ENCODE results near the gene CAMK2D.

The CAMK2D gene

DNA sequence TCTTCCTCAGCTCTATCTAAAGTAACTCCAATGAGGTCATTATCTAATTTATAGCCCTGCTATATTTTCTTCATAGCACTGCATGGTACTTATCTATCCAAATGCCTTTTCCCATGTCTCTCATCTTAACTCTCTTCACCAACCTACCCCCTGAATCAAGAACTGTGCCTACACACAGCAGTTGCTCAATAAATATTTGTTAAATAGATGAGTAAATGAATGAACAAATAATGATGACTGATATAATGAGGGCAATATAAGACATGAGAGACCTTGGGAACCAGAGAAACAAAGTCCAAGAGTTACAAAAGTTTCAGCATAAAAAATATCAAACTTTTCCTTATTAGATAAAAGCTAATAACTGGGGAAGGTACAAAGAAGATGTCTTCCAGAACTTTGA lies 19.6 kb downstream of the CAMK2D start:
- DNase-seq (ENCODE audit: insufficient read length, low spot score), result no peak
- TF ChIP-seq PAX5 (IDR thresholded peaks at IDR 0.05; ENCODE audit: insufficient read depth, low read length, severe bottlenecking) (no peak), TAF1 (IDR thresholded peaks at IDR 0.05; ENCODE audit: low read depth, low read length) (no peak), POU2F2 (IDR thresholded peaks at IDR 0.05; ENCODE audit: low read depth, low read length) (no peak), POLR2A (IDR thresholded peaks at IDR 0.05; ENCODE audit: low read depth, low read length) (no peak), SPI1 (IDR thresholded peaks at IDR 0.05; ENCODE audit: low read depth, low read length) (no peak), POLR2AphosphoS5 (IDR thresholded peaks at IDR 0.05; ENCODE audit: low read depth, low read length) (no peak)
- no peak for FAIRE-seq

DNA sequence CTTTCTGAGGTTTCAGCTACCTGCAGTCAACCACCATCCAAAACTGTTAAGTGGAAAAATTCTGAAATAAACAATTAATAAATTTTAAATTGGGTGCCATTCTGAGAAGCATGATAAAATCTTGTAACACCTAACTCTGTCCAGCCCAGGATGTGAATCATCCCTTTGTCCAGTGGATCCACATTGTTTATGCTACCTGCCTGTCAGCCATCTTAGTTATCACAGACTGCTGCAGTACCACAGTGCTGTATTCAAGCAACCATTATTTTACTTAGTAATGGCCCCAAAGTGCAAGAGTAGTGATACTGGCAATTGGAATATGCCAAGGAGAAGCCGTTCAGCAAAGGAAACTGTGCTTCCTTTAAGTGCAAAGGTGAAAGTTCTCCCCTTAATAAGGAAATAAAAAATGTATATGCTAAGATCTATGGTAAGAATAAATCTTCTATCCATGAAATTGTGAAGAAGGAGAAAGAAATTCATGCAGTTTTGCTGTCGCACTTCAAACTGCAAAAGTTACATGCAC lies 20.6 kb downstream of the CAMK2D start:
- peak; percentile 55 for FAIRE-seq

GRCh38 chr4:113739197-113739596 lies 22.3 kb downstream of the CAMK2D start:
- TF ChIP-seq POLR2AphosphoS5 (IDR thresholded peaks at IDR 0.05; ENCODE audit: low read depth, low read length) (no peak), TAF1 (IDR thresholded peaks at IDR 0.05; ENCODE audit: low read depth, low read length) (no peak), POLR2A (IDR thresholded peaks at IDR 0.05; ENCODE audit: low read depth, low read length) (no peak), SPI1 (IDR thresholded peaks at IDR 0.05; ENCODE audit: low read depth, low read length) (no peak), PAX5 (IDR thresholded peaks at IDR 0.05; ENCODE audit: insufficient read depth, low read length, severe bottlenecking) (no peak), POU2F2 (IDR thresholded peaks at IDR 0.05; ENCODE audit: low read depth, low read length) (no peak)
- DNase-seq (ENCODE audit: insufficient read length, low spot score) (no peak), FAIRE-seq (no peak)

More for the DNA sequence above, 20.6 kb downstream of the CAMK2D start:
- TF ChIP-seq TAF1 (IDR thresholded peaks at IDR 0.05; ENCODE audit: low read depth, low read length) (no peak), POLR2A (IDR thresholded peaks at IDR 0.05; ENCODE audit: low read depth, low read length) (no peak), POLR2AphosphoS5 (IDR thresholded peaks at IDR 0.05; ENCODE audit: low read depth, low read length) (no peak), SPI1 (IDR thresholded peaks at IDR 0.05; ENCODE audit: low read depth, low read length) (no peak), PAX5 (IDR thresholded peaks at IDR 0.05; ENCODE audit: insufficient read depth, low read length, severe bottlenecking) (no peak), POU2F2 (IDR thresholded peaks at IDR 0.05; ENCODE audit: low read depth, low read length) (no peak)
- no peak for DNase-seq (ENCODE audit: insufficient read length, low spot score)

GRCh38 chr4:113738251-113738650 lies 23.3 kb downstream of the CAMK2D start:
- TF ChIP-seq POU2F2 (IDR thresholded peaks at IDR 0.05; ENCODE audit: low read depth, low read length), result no peak
- TF ChIP-seq POLR2A (IDR thresholded peaks at IDR 0.05; ENCODE audit: low read depth, low read length), result no peak
- TF ChIP-seq TAF1 (IDR thresholded peaks at IDR 0.05; ENCODE audit: low read depth, low read length), result no peak
- no peak for TF ChIP-seq POLR2AphosphoS5 (IDR thresholded peaks at IDR 0.05; ENCODE audit: low read depth, low read length)
- no peak for TF ChIP-seq SPI1 (IDR thresholded peaks at IDR 0.05; ENCODE audit: low read depth, low read length)
- no peak for TF ChIP-seq PAX5 (IDR thresholded peaks at IDR 0.05; ENCODE audit: insufficient read depth, low read length, severe bottlenecking)
- FAIRE-seq, result no peak
- DNase-seq (ENCODE audit: insufficient read length, low spot score), result no peak

GRCh38 chr4:113733685-113734084 lies 27.9 kb downstream of the CAMK2D start:
- DNase-seq (ENCODE audit: insufficient read length, low spot score) (no peak), FAIRE-seq (no peak)
- no peak for TF ChIP-seq TAF1 (IDR thresholded peaks at IDR 0.05; ENCODE audit: low read depth, low read length)
- no peak for TF ChIP-seq POU2F2 (IDR thresholded peaks at IDR 0.05; ENCODE audit: low read depth, low read length)
- no peak for TF ChIP-seq PAX5 (IDR thresholded peaks at IDR 0.05; ENCODE audit: insufficient read depth, low read length, severe bottlenecking)
- no peak for TF ChIP-seq POLR2A (IDR thresholded peaks at IDR 0.05; ENCODE audit: low read depth, low read length)
- TF ChIP-seq SPI1 (IDR thresholded peaks at IDR 0.05; ENCODE audit: low read depth, low read length), result no peak

DNA sequence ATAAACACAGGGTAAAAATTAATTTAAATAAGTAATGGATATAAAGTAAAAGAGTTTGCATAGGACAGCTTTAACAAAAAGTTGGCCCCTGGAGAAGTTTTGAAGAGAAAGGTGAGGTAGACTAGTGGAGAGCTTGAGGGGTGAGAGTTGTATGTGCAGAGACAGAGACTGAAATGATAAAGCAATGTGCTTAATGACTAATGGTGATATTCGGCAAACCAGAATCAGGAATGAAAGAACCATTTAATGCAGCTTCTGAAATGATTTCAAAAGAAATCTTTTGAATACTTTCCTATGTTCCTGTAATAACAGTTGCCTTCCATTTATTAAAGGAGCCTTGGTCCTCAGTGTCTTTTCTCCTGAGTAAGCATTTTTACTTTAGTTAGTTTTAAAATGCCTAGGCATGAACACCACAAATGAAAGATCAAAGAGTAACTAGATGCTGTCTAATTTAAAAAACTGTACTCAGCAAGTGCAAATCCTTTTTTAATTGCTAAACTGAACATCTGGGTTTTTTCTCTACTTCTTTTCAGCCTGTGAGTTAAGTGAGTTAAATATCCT lies 28.5 kb downstream of the CAMK2D start:
- TF ChIP-seq POLR2A (IDR thresholded peaks at IDR 0.05; ENCODE audit: low read depth, low read length), result no peak
- TF ChIP-seq SPI1 (IDR thresholded peaks at IDR 0.05; ENCODE audit: low read depth, low read length), result no peak
- no peak for TF ChIP-seq TAF1 (IDR thresholded peaks at IDR 0.05; ENCODE audit: low read depth, low read length)
- TF ChIP-seq PAX5 (IDR thresholded peaks at IDR 0.05; ENCODE audit: insufficient read depth, low read length, severe bottlenecking), result no peak
- TF ChIP-seq POLR2AphosphoS5 (IDR thresholded peaks at IDR 0.05; ENCODE audit: low read depth, low read length), result no peak
- TF ChIP-seq POU2F2 (IDR thresholded peaks at IDR 0.05; ENCODE audit: low read depth, low read length), result no peak
- no peak for FAIRE-seq
- no peak for DNase-seq (ENCODE audit: insufficient read length, low spot score)

DNA sequence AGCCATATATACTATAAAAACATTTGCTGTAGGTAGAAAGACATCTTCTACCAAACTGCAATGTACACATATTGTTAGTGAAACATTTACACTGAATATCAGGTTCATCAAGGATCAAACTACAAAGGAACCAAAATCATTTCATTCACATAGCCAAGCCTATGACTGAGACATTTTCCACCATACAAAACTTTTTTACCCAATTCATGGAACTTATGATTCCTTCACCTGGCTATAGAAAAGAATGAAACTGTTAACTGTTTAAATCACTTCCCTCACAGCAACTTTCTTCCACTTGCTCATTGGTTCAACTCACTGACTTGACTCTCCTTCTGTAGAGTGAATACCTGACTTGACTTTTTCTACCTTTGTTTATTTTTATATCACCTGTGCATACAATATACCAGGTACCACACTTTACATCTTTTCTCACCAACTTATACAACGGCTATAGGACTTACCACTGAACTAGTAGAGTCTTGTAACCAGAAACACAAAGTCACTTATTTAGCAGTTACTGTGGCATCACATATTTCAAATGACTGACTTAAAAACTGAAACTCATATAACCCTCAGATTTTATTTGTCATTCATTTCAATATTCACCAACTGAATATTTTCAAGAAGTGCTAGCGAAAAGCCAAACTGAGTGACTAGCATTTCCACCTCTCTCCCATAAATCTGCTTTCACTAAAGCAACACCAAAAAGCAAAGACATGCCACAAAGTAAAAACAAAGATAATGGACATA lies 30.9 kb downstream of the CAMK2D start:
- DNase-seq (ENCODE audit: insufficient read length, low spot score) (no peak), FAIRE-seq (no peak)
- TF ChIP-seq PAX5 (IDR thresholded peaks at IDR 0.05; ENCODE audit: insufficient read depth, low read length, severe bottlenecking) (no peak), TAF1 (IDR thresholded peaks at IDR 0.05; ENCODE audit: low read depth, low read length) (no peak), POLR2AphosphoS5 (IDR thresholded peaks at IDR 0.05; ENCODE audit: low read depth, low read length) (no peak), POLR2A (IDR thresholded peaks at IDR 0.05; ENCODE audit: low read depth, low read length) (no peak), POU2F2 (IDR thresholded peaks at IDR 0.05; ENCODE audit: low read depth, low read length) (no peak), SPI1 (IDR thresholded peaks at IDR 0.05; ENCODE audit: low read depth, low read length) (no peak)

DNA sequence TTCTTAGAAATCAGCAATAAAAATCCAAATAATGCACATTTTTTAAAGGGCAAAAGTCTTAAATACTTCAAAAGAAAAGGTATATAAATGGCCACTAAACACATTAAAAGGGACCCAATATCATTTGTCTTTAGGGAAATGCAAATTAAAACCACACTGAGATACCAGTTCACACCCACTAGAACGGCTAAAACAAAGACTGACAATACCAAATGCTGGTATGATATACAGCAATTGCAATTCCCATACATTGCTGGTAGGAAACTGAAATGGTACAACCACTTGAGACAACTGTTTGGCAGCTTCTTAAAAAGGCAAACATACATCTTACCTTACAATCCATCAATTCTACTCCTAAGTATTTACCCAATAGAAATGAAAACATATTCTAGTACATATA lies 33.7 kb downstream of the CAMK2D start:
- FAIRE-seq (peak; percentile 33), DNase-seq (ENCODE audit: insufficient read length, low spot score) (no peak)

DNA sequence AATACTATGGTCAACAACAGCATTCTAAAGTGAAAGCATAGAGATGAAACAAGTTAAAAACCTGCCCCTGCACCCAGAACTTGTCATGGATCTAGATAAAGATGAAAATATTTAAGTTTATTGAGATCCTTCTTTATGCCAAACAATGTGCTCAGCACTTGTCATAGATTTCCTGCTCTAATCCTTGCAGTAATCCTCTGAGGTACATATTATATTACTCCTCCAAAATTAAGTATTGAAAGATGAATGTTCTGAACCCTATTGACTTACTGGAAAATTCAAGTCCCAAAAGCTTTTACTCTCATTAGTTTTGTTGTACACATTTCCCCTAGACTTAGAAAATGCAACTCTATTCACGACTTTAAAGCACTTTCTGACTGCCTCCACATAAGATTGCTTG lies 35.6 kb downstream of the CAMK2D start:
- FAIRE-seq (no peak), DNase-seq (ENCODE audit: insufficient read length, low spot score) (no peak)
- no peak for TF ChIP-seq TAF1 (IDR thresholded peaks at IDR 0.05; ENCODE audit: low read depth, low read length)
- no peak for TF ChIP-seq POLR2A (IDR thresholded peaks at IDR 0.05; ENCODE audit: low read depth, low read length)
- no peak for TF ChIP-seq SPI1 (IDR thresholded peaks at IDR 0.05; ENCODE audit: low read depth, low read length)
- no peak for TF ChIP-seq POU2F2 (IDR thresholded peaks at IDR 0.05; ENCODE audit: low read depth, low read length)
- no peak for TF ChIP-seq PAX5 (IDR thresholded peaks at IDR 0.05; ENCODE audit: insufficient read depth, low read length, severe bottlenecking)
- no peak for TF ChIP-seq POLR2AphosphoS5 (IDR thresholded peaks at IDR 0.05; ENCODE audit: low read depth, low read length)

More for the DNA sequence above, 33.7 kb downstream of the CAMK2D start:
- TF ChIP-seq PAX5 (IDR thresholded peaks at IDR 0.05; ENCODE audit: insufficient read depth, low read length, severe bottlenecking) (no peak), POLR2A (IDR thresholded peaks at IDR 0.05; ENCODE audit: low read depth, low read length) (no peak), POU2F2 (IDR thresholded peaks at IDR 0.05; ENCODE audit: low read depth, low read length) (no peak), TAF1 (IDR thresholded peaks at IDR 0.05; ENCODE audit: low read depth, low read length) (no peak), POLR2AphosphoS5 (IDR thresholded peaks at IDR 0.05; ENCODE audit: low read depth, low read length) (no peak), SPI1 (IDR thresholded peaks at IDR 0.05; ENCODE audit: low read depth, low read length) (no peak)
